ENCODE data around the gene VSTM4. TPM values are rescaled to one million over a fixed set of nuclear protein-coding genes. Genes with fewer than 3 reads are reported as not detected.

Gene VSTM4
- total RNA-seq, 4 donors from 2014 or later, result 11.8 to 26.2 (median 19.7) TPM

- no peak for ATAC-seq (ENCODE audit: low FRiP score)
- TF ChIP-seq CTCF (IDR thresholded peaks at IDR 0.05), result no peak
- DNase-seq (ENCODE audit: low spot score), result no peak
Measured at GRCh38 chr10:48978318-48978717, 137.0 kb downstream of the VSTM4 start.

- TF ChIP-seq CTCF (IDR thresholded peaks at IDR 0.05), result no peak
- ATAC-seq (ENCODE audit: low FRiP score), result no peak
- no peak for DNase-seq (ENCODE audit: low spot score)
Measured at GRCh38 chr10:48976196-48976595, 139.1 kb downstream of the VSTM4 start.

DNA sequence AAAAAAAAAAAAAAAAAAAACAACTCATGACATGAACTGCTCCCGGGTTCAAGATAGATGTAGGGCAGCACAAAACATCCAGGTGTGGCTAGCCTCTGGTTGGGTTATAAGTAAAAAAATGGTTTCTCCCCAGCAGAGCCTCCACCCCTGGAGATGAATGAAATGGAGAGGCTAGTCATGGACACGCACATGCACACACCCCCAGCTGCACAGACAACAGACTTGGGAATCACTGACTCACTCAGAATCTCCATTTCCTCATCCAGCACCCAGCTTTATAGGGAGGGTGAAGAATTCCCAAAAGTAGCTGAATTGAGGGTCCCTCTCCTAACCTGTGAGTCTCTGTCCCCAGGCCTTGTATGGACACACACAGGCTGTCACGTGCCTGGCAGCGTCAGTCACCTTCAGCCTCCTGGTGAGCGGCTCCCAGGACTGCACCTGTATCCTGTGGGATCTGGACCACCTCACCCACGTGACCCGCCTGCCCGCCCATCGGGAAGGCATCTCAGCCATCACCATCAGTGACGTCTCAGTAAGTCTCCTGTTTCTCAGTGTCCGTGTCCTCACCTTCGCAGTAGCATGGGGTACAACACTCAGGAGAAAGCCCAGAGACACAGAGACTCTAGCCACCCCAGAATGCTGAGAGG is 140.7 kb downstream of the VSTM4 start:
- no peak for ATAC-seq (ENCODE audit: low FRiP score)
- TF ChIP-seq CTCF (IDR thresholded peaks at IDR 0.05), result no peak

GRCh38 chr10:48973065-48973464 is 142.3 kb downstream of the VSTM4 start:
- no peak for DNase-seq (ENCODE audit: low spot score)
- ATAC-seq (ENCODE audit: low FRiP score), result no peak
- TF ChIP-seq CTCF (IDR thresholded peaks at IDR 0.05), result no peak

More for the DNA sequence above, 140.7 kb downstream of the VSTM4 start:
- DNase-seq (ENCODE audit: low spot score), result no peak

DNA sequence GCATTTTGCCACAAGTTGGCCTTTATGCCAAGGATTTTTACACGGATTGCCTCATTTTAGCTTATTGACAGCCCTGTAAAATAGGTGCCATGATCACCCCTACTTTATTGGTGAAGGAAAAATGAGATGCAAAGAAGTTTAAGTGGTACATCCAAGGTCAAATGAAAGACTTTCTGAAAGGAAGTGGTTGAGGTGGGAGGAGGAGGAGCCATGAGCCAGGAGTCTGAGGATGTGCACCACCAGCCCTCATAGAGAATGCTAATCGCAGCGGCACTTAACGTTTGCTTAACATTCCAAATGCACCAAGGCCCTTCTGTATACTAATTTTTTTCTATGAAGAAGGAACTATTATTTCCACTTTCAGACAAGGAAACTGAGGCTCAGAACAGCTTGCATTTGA is 144.7 kb downstream of the VSTM4 start:
- no peak for DNase-seq (ENCODE audit: low spot score)
- no peak for ATAC-seq (ENCODE audit: low FRiP score)
- TF ChIP-seq CTCF (IDR thresholded peaks at IDR 0.05), result no peak

- DNase-seq (ENCODE audit: low spot score) (no peak), ATAC-seq (ENCODE audit: low FRiP score) (no peak)
- TF ChIP-seq CTCF (IDR thresholded peaks at IDR 0.05), result no peak
Measured at GRCh38 chr10:48970046-48970445, 145.3 kb downstream of the VSTM4 start.

DNA sequence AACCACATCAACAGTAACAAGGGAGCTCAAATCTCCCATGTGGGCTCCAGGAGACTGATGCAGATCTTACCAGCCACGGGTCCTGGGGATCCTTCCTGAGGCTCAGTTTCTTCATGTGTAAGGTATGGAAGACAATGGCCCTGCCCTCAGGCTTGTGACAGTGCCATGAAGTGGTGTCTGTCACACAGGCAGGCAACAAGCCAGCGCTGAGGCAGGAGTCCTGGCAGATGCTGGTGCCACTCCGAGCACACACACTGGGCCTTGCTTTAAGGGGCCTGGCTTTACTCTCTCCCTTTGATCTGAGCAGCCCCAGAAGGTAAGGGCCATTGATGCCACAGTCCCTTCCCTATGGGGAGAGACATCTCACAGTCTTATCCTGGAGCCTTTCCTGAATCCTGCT is 147.3 kb downstream of the VSTM4 start:
- ATAC-seq (ENCODE audit: low FRiP score) (no peak), DNase-seq (ENCODE audit: low spot score) (no peak)
- TF ChIP-seq CTCF (IDR thresholded peaks at IDR 0.05), result no peak

Data from omental fat pad (tissue), 4 donors.